Measurements from ENCODE around the gene SBNO1.
"Not testable (repeated sequence)": the region's sequence is repeated elsewhere in the genome, so short reads cannot be mapped to it uniquely, and the experiment has no call there.

Gene SBNO1

GRCh38 chr12:123344086-123344485, 20.6 kb downstream of the SBNO1 start:
- H3K4me1 Mint-ChIP-seq = peaks cover 6 to 15% of the 10 kb centered on the region in 2 donors
- H3K36me3 Mint-ChIP-seq = peaks cover 26 to 38% of the 10 kb centered on the region in 2 donors
- ATAC-seq (replicated peaks) = no peak
- no peaks in the 10 kb centered on the region for H3K9me3 Mint-ChIP-seq
- H3K4me3 Mint-ChIP-seq = no peak overlapping the region
- H3K27me3 Mint-ChIP-seq = no peaks in the 10 kb centered on the region
- no peak overlapping the region for H3K27ac Mint-ChIP-seq
- no peak for DNase-seq

GRCh38 chr12:123337070-123337469, 27.6 kb downstream of the SBNO1 start:
- Mint-ChIP-seq H3K27me3 (no peaks in the 10 kb centered on the region), H3K27ac (no peak overlapping the region)

GRCh38 chr12:123336530-123336929, 28.1 kb downstream of the SBNO1 start:
- no peak overlapping the region for H3K27ac Mint-ChIP-seq
- peaks cover 23 to 37% of the 10 kb centered on the region in 2 donors for H3K36me3 Mint-ChIP-seq
- H3K27me3 Mint-ChIP-seq = no peaks in the 10 kb centered on the region
- H3K4me1 Mint-ChIP-seq = peaks cover 13 to 17% of the 10 kb centered on the region in 2 donors
- DNase-seq (no peak), ATAC-seq (replicated peaks) (no peak)
- no peaks in the 10 kb centered on the region for H3K9me3 Mint-ChIP-seq
- H3K4me3 Mint-ChIP-seq = no peak overlapping the region

More at GRCh38 chr12:123337070-123337469, 27.6 kb downstream of the SBNO1 start:
- Mint-ChIP-seq H3K36me3 (peaks cover 23 to 35% of the 10 kb centered on the region in 2 donors), H3K9me3 (no peaks in the 10 kb centered on the region), H3K4me1 (peaks cover 13 to 17% of the 10 kb centered on the region in 2 donors), H3K4me3 (no peak overlapping the region)
- ATAC-seq (replicated peaks) (no peak), DNase-seq (no peak)

GRCh38 chr12:123335490-123335889, 29.2 kb downstream of the SBNO1 start:
- Mint-ChIP-seq H3K36me3 (peaks cover 23 to 42% of the 10 kb centered on the region in 2 donors), H3K27me3 (no peaks in the 10 kb centered on the region), H3K9me3 (no peaks in the 10 kb centered on the region), H3K4me1 (peaks cover 12 to 13% of the 10 kb centered on the region in 2 donors), H3K27ac (no peak overlapping the region), H3K4me3 (no peak overlapping the region)
- no peak for ATAC-seq (replicated peaks)
- no peak for DNase-seq

GRCh38 chr12:123329799-123330198, 34.8 kb downstream of the SBNO1 start:
- Mint-ChIP-seq H3K4me1 (no peaks in the 10 kb centered on the region), H3K27ac (no peak overlapping the region), H3K4me3 (no peak overlapping the region), H3K36me3 (peaks cover 14 to 26% of the 10 kb centered on the region in 2 donors), H3K27me3 (no peaks in the 10 kb centered on the region), H3K9me3 (no peaks in the 10 kb centered on the region)
- ATAC-seq (replicated peaks) (no peak), DNase-seq (no peak)

GRCh38 chr12:123319826-123320225, 44.8 kb downstream of the SBNO1 start:
- no peaks in the 10 kb centered on the region for H3K9me3 Mint-ChIP-seq
- peaks cover 39 to 49% of the 10 kb centered on the region in 2 donors for H3K36me3 Mint-ChIP-seq
- H3K4me3 Mint-ChIP-seq = no peak overlapping the region
- no peak for ATAC-seq (replicated peaks)
- H3K27me3 Mint-ChIP-seq = no peaks in the 10 kb centered on the region
- no peak overlapping the region for H3K27ac Mint-ChIP-seq
- no peaks in the 10 kb centered on the region for H3K4me1 Mint-ChIP-seq
- DNase-seq = no peak

GRCh38 chr12:123319273-123319672, 45.4 kb downstream of the SBNO1 start:
- DNase-seq (no peak), ATAC-seq (replicated peaks) (no peak)
- Mint-ChIP-seq H3K27me3 (no peaks in the 10 kb centered on the region), H3K36me3 (peaks cover 39 to 49% of the 10 kb centered on the region in 2 donors), H3K9me3 (no peaks in the 10 kb centered on the region), H3K4me3 (no peak overlapping the region), H3K4me1 (no peaks in the 10 kb centered on the region), H3K27ac (no peak overlapping the region)

- H3K4me3 Mint-ChIP-seq; H3K27me3 Mint-ChIP-seq; H3K4me1 Mint-ChIP-seq; DNase-seq; ATAC-seq (replicated peaks); H3K27ac Mint-ChIP-seq; H3K9me3 Mint-ChIP-seq: not testable (repeated sequence)
- H3K36me3 Mint-ChIP-seq = peaks cover 41 to 54% of the 10 kb centered on the region in 2 donors
These were observed 51.6 kb downstream of the SBNO1 start for GRCh38 chr12:123313046-123313445.

GRCh38 chr12:123306200-123306599, 58.4 kb downstream of the SBNO1 start:
- no peak for ATAC-seq (replicated peaks)
- Mint-ChIP-seq H3K9me3 (no peaks in the 10 kb centered on the region), H3K27ac (no peak overlapping the region), H3K36me3 (peaks cover 26 to 41% of the 10 kb centered on the region in 2 donors), H3K27me3 (no peaks in the 10 kb centered on the region), H3K4me1 (no peaks in the 10 kb centered on the region), H3K4me3 (no peak overlapping the region)
- no peak for DNase-seq

- DNase-seq (no peak), ATAC-seq (replicated peaks) (no peak)
- Mint-ChIP-seq H3K9me3 (no peaks in the 10 kb centered on the region), H3K27ac (peak overlapping the region; percentile 81), H3K4me3 (no peak overlapping the region), H3K4me1 (no peaks in the 10 kb centered on the region), H3K36me3 (peaks cover 28 to 39% of the 10 kb centered on the region in 2 donors), H3K27me3 (no peaks in the 10 kb centered on the region)
These were observed 59.5 kb downstream of the SBNO1 start for GRCh38 chr12:123305136-123305535.

GRCh38 chr12:123293178-123293760, 71.4 kb downstream of the SBNO1 start:
- Mint-ChIP-seq H3K4me1 (no peaks in the 10 kb centered on the region), H3K27ac (peak overlapping the region; percentile 31), H3K27me3 (no peaks in the 10 kb centered on the region), H3K36me3 (peaks cover 29 to 52% of the 10 kb centered on the region in 2 donors), H3K4me3 (no peak overlapping the region), H3K9me3 (no peaks in the 10 kb centered on the region)
- DNase-seq (no peak), ATAC-seq (replicated peaks) (no peak)

GRCh38 chr12:123289911-123290310, 74.7 kb downstream of the SBNO1 start:
- H3K27ac Mint-ChIP-seq = no peak overlapping the region
- no peaks in the 10 kb centered on the region for H3K27me3 Mint-ChIP-seq
- H3K4me3 Mint-ChIP-seq = no peak overlapping the region
- no peak for ATAC-seq (replicated peaks)
- H3K36me3 Mint-ChIP-seq = peaks cover 13 to 33% of the 10 kb centered on the region in 2 donors
- no peaks in the 10 kb centered on the region for H3K9me3 Mint-ChIP-seq
- no peak for DNase-seq
- no peaks in the 10 kb centered on the region for H3K4me1 Mint-ChIP-seq

- Mint-ChIP-seq H3K27me3 (no peaks in the 10 kb centered on the region), H3K9me3 (no peaks in the 10 kb centered on the region), H3K4me3 (no peak overlapping the region), H3K27ac (peak overlapping the region; percentile 60), H3K4me1 (no peaks in the 10 kb centered on the region), H3K36me3 (peaks cover 11 to 30% of the 10 kb centered on the region in 2 donors)
- no peak for ATAC-seq (replicated peaks)
- DNase-seq = no peak
These were observed 75.8 kb downstream of the SBNO1 start for GRCh38 chr12:123288751-123289346.

- no peaks in the 10 kb centered on the region for H3K9me3 Mint-ChIP-seq
- DNase-seq = no peak
- no peak overlapping the region for H3K27ac Mint-ChIP-seq
- no peak overlapping the region for H3K4me3 Mint-ChIP-seq
- peaks cover 5 to 18% of the 10 kb centered on the region in 2 donors for H3K36me3 Mint-ChIP-seq
- H3K4me1 Mint-ChIP-seq = peaks cover 0 to 2% of the 10 kb centered on the region in 2 donors
- no peaks in the 10 kb centered on the region for H3K27me3 Mint-ChIP-seq
- no peak for ATAC-seq (replicated peaks)
These were observed 77.8 kb downstream of the SBNO1 start for GRCh38 chr12:123286652-123287373.

- peaks cover 3 to 8% of the 10 kb centered on the region in 2 donors for H3K36me3 Mint-ChIP-seq
- no peak overlapping the region for H3K27ac Mint-ChIP-seq
- DNase-seq (no peak), ATAC-seq (replicated peaks) (no peak)
- peaks cover 0 to 2% of the 10 kb centered on the region in 2 donors for H3K4me1 Mint-ChIP-seq
- no peak overlapping the region for H3K4me3 Mint-ChIP-seq
- H3K9me3 Mint-ChIP-seq = no peaks in the 10 kb centered on the region
- no peaks in the 10 kb centered on the region for H3K27me3 Mint-ChIP-seq
These were observed 80.0 kb downstream of the SBNO1 start for GRCh38 chr12:123284669-123285068.

Data from stimulated activated naive B cell treated with anti-CD40 and anti-IgM and Interleukin-4, amounts not matched to agents 10 μg/mL and 1 μg/mL and 100 μg/mL, for 72 hours (primary cell).